HEK293T (cell line): ENCODE data around the gene ERMP1.

Source experiments
- CTCF ChIA-PET: fragments of 350-600 bp; formaldehyde crosslinking; extraction: SDS; loops from one replicate; lab custom pipeline; 2021; ENCODE audit warnings: antibody characterized with exemption, inconsistent platforms; lab: Yijun Ruan, JAX
- POLR2A ChIA-PET: fragments of 350-600 bp; formaldehyde crosslinking; extraction: SDS; loops from one replicate; lab custom pipeline; 2020; ENCODE audit warnings: antibody characterized with exemption, inconsistent platforms; lab: Yijun Ruan, JAX
- DNase-seq: peaks from one replicate; pipeline ENCODE4 v3.0.0; 2012; ENCODE audit warnings: mixed read lengths; ENCODE audit errors: extremely low spot score
- ARNT ChIP-seq: fragments of 450-650 bp; IDR thresholded peaks from 2 replicates; pipeline ENCODE4 v1.6.1; 2017; ENCODE audit warnings: mild to moderate bottlenecking
- BHLHE40 ChIP-seq: fragments of 450-650 bp; IDR thresholded peaks from 2 replicates; pipeline ENCODE4 v1.6.1; 2016; ENCODE audit warnings: mild to moderate bottlenecking, moderate library complexity, borderline replicate concordance
- CTBP1 ChIP-seq: fragments of 450-650 bp; IDR thresholded peaks from 2 replicates; pipeline ENCODE4 v1.6.1; 2016; ENCODE audit warnings: borderline replicate concordance
- ELF4 ChIP-seq: fragments of 450-650 bp; IDR thresholded peaks from 2 replicates; pipeline ENCODE4 v1.6.1; 2017; ENCODE audit warnings: antibody characterized with exemption
- FOXA1 ChIP-seq: fragments of 450-650 bp; IDR thresholded peaks from 2 replicates; pipeline ENCODE4 v1.6.1; 2016; ENCODE audit warnings: mild to moderate bottlenecking
- FOXK2 ChIP-seq: fragments of 450-650 bp; IDR thresholded peaks from 2 replicates; pipeline ENCODE4 v1.6.1; 2016; ENCODE audit warnings: mild to moderate bottlenecking
- FOXM1 ChIP-seq: fragments of 450-650 bp; IDR thresholded peaks from 2 replicates; pipeline ENCODE4 v1.6.1; 2017; ENCODE audit warnings: mild to moderate bottlenecking, borderline replicate concordance
- HDGF ChIP-seq: fragments of 450-650 bp; IDR thresholded peaks from 2 replicates; pipeline ENCODE4 v1.6.1; 2017; ENCODE audit warnings: antibody characterized with exemption, borderline replicate concordance
- L3MBTL2 ChIP-seq: fragments of 450-650 bp; conservative IDR thresholded peaks from 2 replicates; pipeline ENCODE4 v1.6.1; 2016; ENCODE audit warnings: mild to moderate bottlenecking
- LEF1 ChIP-seq: fragments of 450-650 bp; IDR thresholded peaks from 2 replicates; pipeline ENCODE4 v1.6.1; 2017; ENCODE audit warnings: mild to moderate bottlenecking, borderline replicate concordance
- NFRKB ChIP-seq: fragments of 450-650 bp; IDR thresholded peaks from 2 replicates; pipeline ENCODE4 v1.6.1; 2016; ENCODE audit warnings: mild to moderate bottlenecking, moderate library complexity
- SP1 ChIP-seq: fragments of 450-650 bp; IDR thresholded peaks from 2 replicates; pipeline ENCODE4 v1.6.1; 2017
- SUZ12 ChIP-seq: fragments of 450-650 bp; IDR thresholded peaks from 2 replicates; pipeline ENCODE4 v1.6.1; 2016; ENCODE audit warnings: mild to moderate bottlenecking
- TARDBP ChIP-seq: fragments of 450-650 bp; IDR thresholded peaks from 2 replicates; pipeline ENCODE4 v1.6.1; 2016
- ZNF384 ChIP-seq: fragments of 450-650 bp; IDR thresholded peaks from 2 replicates; pipeline ENCODE4 v1.6.1; 2016
- TF ChIP-seq, protein P1 (sequence below): fragments of 450-650 bp; IDR thresholded peaks from 2 replicates; pipeline ENCODE4 v1.6.1; 2016

The ERMP1 gene

GRCh38 chr9:5818424-5819142, 14.3 kb downstream of the ERMP1 start:
- CTCF ChIA-PET = no interaction called here
- TF ChIP-seq FOXA1 (no peak), SUZ12 (no peak), ZNF384 (no peak), TARDBP (no peak), L3MBTL2 (no peak), FOXK2 (no peak), ELF4 (no peak)
- POLR2A ChIA-PET = no interaction called here

DNA sequence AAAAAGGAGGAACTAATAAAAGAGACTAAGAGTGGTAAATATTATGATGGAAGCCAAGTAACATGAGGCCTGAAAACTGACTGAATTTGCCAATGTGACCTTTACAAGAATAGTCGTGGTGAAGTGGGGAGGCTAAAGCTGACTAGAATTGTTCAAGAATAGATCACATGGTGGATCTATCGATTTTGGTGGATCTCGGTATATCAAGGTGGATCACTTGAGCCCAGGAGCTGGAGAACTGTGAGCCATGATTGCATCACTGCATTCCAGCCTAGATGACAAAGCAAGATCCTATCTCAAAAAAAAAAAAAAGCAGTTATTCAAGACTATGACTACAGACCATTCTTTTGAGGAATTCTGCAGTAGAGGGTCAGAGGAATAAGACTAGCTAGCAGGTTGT, 15.1 kb downstream of the ERMP1 start:
- DNase-seq = no peak
- TF ChIP-seq ELF4 (no peak), ARNT (no peak), FOXM1 (no peak), LEF1 (no peak), SP1 (no peak), FOXA1 (no peak), FOXK2 (no peak), HDGF (no peak), ZNF384 (no peak), NFRKB (no peak)
- TF ChIP-seq, protein P1, sequence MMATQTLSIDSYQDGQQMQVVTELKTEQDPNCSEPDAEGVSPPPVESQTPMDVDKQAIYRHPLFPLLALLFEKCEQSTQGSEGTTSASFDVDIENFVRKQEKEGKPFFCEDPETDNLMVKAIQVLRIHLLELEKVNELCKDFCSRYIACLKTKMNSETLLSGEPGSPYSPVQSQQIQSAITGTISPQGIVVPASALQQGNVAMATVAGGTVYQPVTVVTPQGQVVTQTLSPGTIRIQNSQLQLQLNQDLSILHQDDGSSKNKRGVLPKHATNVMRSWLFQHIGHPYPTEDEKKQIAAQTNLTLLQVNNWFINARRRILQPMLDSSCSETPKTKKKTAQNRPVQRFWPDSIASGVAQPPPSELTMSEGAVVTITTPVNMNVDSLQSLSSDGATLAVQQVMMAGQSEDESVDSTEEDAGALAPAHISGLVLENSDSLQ = no peak
- ChIA-PET POLR2A (no interaction called here), CTCF (interaction anchor here (0.6 kb wide), 1 partner anchor 296 kb away, joined by 3 read pairs; no protein-coding TSS in a partner anchor)

More at GRCh38 chr9:5818424-5819142, 14.3 kb downstream of the ERMP1 start:
- DNase-seq = no peak

DNA sequence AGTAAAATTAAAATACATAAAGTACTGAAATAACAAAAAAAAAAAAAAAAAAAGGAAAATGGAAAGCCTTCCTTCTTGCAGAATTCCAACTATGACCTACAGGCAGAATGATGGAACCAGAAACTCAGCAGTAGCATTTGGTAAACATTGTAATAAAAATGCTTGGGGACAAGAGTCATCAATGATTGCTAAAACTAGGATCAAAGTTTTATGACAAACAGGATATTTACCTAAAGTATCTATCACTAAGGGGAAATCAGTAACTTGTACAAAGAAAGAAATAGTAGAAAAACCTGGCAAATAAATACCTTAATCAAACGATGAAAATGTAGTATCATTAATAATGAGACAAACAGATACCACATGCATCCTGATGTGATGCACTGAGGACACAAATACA, 17.5 kb downstream of the ERMP1 start:
- ChIA-PET POLR2A (no interaction called here), CTCF (no interaction called here)
- no peak for TF ChIP-seq TARDBP
- TF ChIP-seq, protein P1 = no peak
- TF ChIP-seq FOXA1 = no peak
- no peak for TF ChIP-seq ZNF384
- no peak for TF ChIP-seq LEF1
- no peak for TF ChIP-seq ARNT
- TF ChIP-seq SUZ12 = no peak
- no peak for TF ChIP-seq HDGF
- no peak for TF ChIP-seq SP1
- no peak for TF ChIP-seq FOXK2
- no peak for TF ChIP-seq ELF4
- no peak for TF ChIP-seq BHLHE40
- no peak for DNase-seq

DNA sequence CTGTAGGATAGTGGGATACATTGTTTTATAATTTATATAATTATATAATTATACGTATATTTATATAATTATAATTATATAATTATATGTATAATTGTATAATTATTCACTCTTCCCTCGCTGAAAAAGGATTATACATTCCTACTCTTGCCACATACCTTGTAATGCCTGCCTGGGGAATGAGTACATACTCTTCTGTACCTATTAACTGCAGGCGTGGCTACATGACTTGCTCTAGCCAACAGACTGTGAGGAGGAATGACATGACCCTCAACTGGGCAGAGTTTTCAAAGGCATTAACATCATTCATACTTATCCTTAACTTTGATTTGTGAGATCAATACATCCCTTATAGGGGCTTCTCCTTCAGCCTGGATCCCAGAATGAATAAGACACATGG, 19.1 kb downstream of the ERMP1 start:
- DNase-seq = no peak
- CTCF ChIA-PET = no interaction called here
- TF ChIP-seq BHLHE40 (no peak), FOXA1 (no peak), ZNF384 (no peak), LEF1 (no peak), TARDBP (no peak), SP1 (no peak), ELF4 (no peak), ARNT (no peak), HDGF (no peak), FOXK2 (no peak), FOXM1 (no peak), L3MBTL2 (no peak), SUZ12 (no peak), CTBP1 (no peak), NFRKB (no peak)
- TF ChIP-seq, protein P1 = no peak
- POLR2A ChIA-PET = no interaction called here

- no peak for DNase-seq
- TF ChIP-seq, protein P1 = no peak
- TF ChIP-seq SP1 (no peak), ARNT (no peak), CTBP1 (no peak), L3MBTL2 (no peak), BHLHE40 (no peak), ZNF384 (no peak), TARDBP (no peak), ELF4 (no peak), FOXK2 (no peak), FOXM1 (no peak)
- CTCF ChIA-PET = interaction anchor here (0.5 kb wide), 1 partner anchor 48 kb away, joined by 6 read pairs; no protein-coding TSS in a partner anchor
- POLR2A ChIA-PET = no interaction called here
Observed at GRCh38 chr9:5811751-5812150, 21.2 kb downstream of the ERMP1 start.

DNA sequence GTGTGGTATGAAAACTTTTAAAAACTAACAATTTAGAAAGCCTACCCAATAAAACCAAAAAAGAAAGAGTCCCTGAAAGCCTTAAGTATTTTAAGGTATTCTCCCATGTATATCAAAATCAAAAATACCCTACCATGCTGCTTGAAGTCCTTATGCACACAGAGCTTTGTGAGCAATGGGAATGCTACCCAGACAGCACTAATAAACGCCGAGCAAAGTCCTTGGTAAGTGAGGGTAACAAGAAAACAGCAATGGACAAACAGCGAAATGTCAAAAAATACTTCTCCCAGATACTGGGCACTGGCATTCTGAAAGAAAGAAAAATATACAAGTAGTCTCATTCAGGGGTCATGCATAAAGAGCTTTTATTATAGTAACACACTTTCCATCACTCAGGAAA, 27.4 kb downstream of the ERMP1 start:
- ChIA-PET CTCF (no interaction called here), POLR2A (no interaction called here)
- DNase-seq = no peak
- TF ChIP-seq NFRKB = no peak
- TF ChIP-seq ARNT = no peak
- no peak for TF ChIP-seq BHLHE40
- no peak for TF ChIP-seq TARDBP
- TF ChIP-seq FOXK2 = no peak
- no peak for TF ChIP-seq FOXA1
- no peak for TF ChIP-seq CTBP1
- TF ChIP-seq, protein P1 = no peak
- TF ChIP-seq SUZ12 = no peak
- TF ChIP-seq FOXM1 = no peak
- no peak for TF ChIP-seq L3MBTL2
- no peak for TF ChIP-seq ZNF384
- TF ChIP-seq HDGF = no peak
- no peak for TF ChIP-seq SP1
- TF ChIP-seq LEF1 = no peak
